GM12891 (cell line): ENCODE results near the gene TNS3.

ENCODE experiments used
- DNase-seq: peaks from one replicate; pipeline ENCODE4 v3.0.0; 2011; ENCODE audit warnings: low spot score; ENCODE audit not compliant: insufficient read length
- FAIRE-seq: peaks from 2 replicates; lab custom pipeline; 2011; peaks lifted over from hg19 to GRCh38; lab: Jason Lieb, UNC
- PAX5 ChIP-seq: IDR thresholded peaks from 2 replicates; pipeline ENCODE4 v1.6.1; 2011; ENCODE audit warnings: low read length, moderate library complexity, mild to moderate bottlenecking; ENCODE audit not compliant: insufficient read depth, severe bottlenecking
- POLR2A ChIP-seq: IDR thresholded peaks from 2 replicates; pipeline ENCODE4 v1.6.1; 2011; ENCODE audit warnings: low read depth, low read length, control low read depth
- POLR2AphosphoS5 ChIP-seq: IDR thresholded peaks from 2 replicates; pipeline ENCODE4 v1.6.1; 2011; ENCODE audit warnings: low read depth, low read length, control low read depth
- POU2F2 ChIP-seq: IDR thresholded peaks from 2 replicates; pipeline ENCODE4 v1.6.1; 2011; ENCODE audit warnings: low read depth, mild to moderate bottlenecking, control low read depth, low read length, moderate library complexity
- SPI1 ChIP-seq: IDR thresholded peaks from 2 replicates; pipeline ENCODE4 v1.6.1; 2011; ENCODE audit warnings: low read depth, low read length, control low read depth
- TAF1 ChIP-seq: IDR thresholded peaks from 2 replicates; pipeline ENCODE4 v1.6.1; 2011; ENCODE audit warnings: low read depth, low read length, control low read depth

The TNS3 gene

DNA sequence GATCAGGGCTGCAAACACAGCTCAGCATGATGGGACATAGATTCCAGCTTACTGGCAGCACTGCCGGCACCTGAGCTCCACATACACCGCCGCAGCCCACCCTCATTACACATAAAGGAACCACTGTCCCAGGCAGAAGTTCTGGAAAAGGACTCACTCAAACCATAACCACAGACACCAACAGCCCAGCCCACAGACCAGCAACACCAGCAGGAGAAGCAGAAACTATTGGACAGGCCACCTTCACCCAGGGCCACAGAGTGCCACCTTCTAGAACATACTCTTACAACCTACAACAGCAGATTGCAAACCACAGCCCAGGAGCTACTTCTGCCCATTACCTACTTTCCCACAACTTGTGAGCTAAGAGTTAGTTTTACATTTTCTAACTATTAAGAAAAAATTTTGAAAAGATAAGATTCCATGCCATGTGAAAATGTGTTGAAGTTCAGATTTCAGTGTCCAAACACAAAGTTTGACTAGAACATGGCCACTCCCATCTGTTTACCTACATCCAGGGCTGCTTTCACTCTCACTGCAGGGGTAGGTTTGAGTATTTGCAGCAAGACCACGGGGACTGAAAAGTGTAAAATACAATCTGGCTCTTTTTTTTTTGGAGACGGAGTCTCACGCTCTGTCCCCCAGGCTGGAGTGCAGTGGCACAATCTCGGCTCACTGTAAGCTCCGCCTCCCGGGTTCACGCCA, 153.0 kb downstream of the TNS3 start:
- FAIRE-seq (no peak), DNase-seq (no peak)
- TF ChIP-seq PAX5, result no peak
- TF ChIP-seq TAF1, result no peak
- no peak for TF ChIP-seq POU2F2
- TF ChIP-seq POLR2AphosphoS5, result no peak
- no peak for TF ChIP-seq SPI1
- no peak for TF ChIP-seq POLR2A

DNA sequence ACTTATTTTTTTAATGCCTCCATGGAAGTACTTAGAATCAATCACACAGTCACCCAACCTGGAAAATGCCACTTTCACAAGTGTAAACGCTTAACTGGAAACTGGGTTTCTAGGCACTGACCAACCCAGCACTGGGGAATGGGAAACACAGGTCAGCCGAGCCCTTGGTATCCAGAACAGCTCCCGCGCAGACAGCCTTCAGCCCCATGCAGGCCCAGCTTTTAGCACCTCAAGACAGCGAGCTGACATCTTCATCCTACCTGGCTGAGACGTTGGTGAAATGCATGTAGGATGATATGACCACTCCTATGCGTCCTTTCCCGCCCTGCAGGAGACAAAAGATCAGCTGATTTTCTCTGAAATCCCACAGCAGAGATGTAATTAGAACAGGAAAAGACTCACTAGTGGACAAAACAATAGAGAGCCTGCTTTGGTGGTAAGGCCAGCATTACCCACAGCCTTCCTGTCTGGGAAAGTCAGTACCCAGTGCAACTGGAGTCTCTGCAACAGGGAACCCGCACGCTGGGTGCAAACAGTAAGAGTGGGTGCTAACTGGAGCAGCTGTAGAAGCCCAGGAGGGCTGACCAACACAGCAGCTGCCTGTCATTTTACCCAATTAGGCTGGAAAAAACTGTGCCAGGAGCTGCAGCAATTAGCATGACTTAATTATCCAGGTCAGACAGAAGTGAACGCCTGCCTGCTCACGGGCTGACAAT, 153.7 kb downstream of the TNS3 start:
- DNase-seq, result no peak
- no peak for FAIRE-seq

DNA sequence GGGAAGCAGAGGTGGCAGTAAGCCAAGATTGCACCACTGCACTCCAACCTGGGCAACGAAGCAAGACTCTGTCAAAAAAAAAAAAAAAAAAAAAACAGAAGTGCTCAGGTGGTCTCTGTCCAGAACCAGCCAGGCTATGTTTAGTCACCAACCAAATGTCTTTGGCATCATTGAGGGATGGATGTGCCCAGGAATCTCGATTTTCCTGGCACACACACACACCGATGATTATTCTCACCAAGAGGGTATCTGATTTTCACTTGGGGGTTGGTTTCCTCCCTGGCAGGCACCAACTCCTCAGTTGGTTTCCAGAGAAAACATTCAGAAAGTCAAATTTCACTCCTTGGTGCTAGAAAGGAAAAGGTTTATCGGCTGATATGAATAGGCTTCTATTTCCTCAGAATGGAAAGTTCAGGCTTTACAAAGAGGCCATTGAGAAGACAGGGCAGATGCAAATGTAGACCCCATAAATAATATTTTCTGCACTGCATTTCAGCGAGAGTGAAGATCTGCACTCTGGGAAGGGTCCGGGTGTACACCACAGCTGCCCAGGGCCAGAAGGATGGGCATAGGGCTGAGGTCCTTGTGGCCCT, 154.8 kb downstream of the TNS3 start:
- FAIRE-seq (no peak), DNase-seq (no peak)
- TF ChIP-seq PAX5 (no peak), POLR2A (no peak), POU2F2 (no peak), POLR2AphosphoS5 (no peak), SPI1 (no peak), TAF1 (no peak)

More for the DNA sequence above, 153.7 kb downstream of the TNS3 start:
- no peak for TF ChIP-seq POLR2AphosphoS5
- TF ChIP-seq TAF1, result no peak
- TF ChIP-seq SPI1, result no peak
- no peak for TF ChIP-seq POLR2A
- no peak for TF ChIP-seq POU2F2
- TF ChIP-seq PAX5, result no peak

DNA sequence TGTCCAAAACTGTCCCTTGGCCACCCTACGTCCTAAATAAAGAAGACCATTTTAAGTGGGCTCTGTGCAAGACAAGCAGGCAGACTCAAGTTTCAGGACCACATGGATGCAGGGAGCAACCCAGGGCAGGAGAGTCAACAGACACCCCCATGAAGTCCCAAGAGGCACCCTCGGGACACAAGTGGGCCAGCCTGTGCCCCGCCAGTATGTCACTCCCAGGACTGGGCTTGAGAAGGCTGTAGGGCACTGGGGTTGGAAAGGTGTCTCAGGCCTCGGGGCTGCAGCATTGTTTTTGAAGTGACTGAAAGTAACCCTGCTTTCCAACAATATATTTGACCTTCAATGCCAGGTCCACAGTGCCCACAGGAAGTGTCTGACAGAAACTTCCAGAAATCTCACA, 157.4 kb downstream of the TNS3 start:
- DNase-seq (no peak), FAIRE-seq (no peak)
- no peak for TF ChIP-seq SPI1
- TF ChIP-seq POLR2A, result no peak
- no peak for TF ChIP-seq POLR2AphosphoS5
- no peak for TF ChIP-seq PAX5
- TF ChIP-seq POU2F2, result no peak
- no peak for TF ChIP-seq TAF1

DNA sequence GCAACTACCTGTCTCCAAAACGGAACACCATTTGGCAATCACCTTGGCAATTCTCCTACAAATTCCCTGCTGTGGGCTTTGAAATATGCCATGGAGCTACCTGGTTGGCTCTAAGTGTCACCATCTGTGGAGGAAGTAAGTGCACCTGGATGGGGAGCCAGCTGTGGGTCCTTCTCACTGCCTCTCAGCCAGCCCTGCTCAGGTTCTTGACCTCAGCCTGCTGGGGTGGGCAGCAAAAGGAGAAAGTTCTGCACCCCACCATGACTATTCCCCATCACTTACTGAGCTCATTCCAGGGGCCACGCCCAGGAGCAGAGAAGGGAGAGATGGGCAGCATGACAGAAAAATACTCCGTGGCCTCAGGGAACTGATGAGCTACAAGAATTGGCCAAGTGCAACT, 158.7 kb downstream of the TNS3 start:
- TF ChIP-seq POU2F2 (no peak), PAX5 (no peak), TAF1 (no peak), SPI1 (no peak)
- DNase-seq (no peak), FAIRE-seq (no peak)

DNA sequence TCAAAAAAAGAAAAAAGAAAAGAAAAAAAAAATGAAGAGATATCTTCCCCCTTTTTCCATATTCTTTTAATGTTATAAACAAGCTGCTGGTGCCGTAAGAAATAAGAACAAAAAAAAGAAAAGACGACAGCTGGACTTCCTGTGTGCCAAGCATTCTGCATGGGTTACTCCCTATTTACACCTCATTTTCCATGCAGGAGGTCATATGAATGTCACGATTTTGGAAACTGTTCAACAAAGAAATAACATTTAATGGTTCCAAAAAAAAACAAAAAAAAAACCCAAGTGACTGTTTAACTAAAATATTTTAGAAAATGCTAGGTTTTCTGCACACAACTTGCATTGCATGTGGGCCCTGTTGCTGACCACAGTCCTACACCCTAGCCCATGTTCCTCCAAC, 159.3 kb downstream of the TNS3 start:
- FAIRE-seq, result no peak
- TF ChIP-seq PAX5, result no peak
- no peak for TF ChIP-seq POU2F2
- TF ChIP-seq TAF1, result no peak
- no peak for TF ChIP-seq POLR2AphosphoS5
- no peak for TF ChIP-seq SPI1
- no peak for TF ChIP-seq POLR2A
- no peak for DNase-seq

DNA sequence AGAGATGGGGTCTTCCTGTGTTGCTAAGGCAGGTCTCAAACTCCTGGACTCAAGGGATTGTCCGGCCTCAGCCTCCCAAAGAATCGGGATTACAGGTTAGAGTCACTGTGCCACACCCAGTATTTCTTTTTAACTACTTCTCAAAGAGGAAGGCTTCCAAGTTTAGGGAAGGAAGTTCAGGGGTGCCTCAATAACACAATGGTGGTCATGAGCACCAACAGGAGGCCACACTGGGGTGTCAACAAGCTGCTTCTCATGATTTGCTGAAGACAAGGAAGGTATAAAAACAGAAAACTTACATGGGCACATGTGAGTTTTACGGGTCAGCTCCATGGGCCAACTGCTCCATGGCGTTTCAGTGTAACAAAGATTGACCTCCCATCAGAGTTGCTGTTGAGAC, 160.5 kb downstream of the TNS3 start:
- no peak for DNase-seq
- no peak for TF ChIP-seq TAF1
- TF ChIP-seq POU2F2, result no peak
- no peak for TF ChIP-seq POLR2AphosphoS5
- no peak for TF ChIP-seq PAX5
- TF ChIP-seq SPI1, result no peak
- TF ChIP-seq POLR2A, result no peak
- FAIRE-seq, result no peak

DNA sequence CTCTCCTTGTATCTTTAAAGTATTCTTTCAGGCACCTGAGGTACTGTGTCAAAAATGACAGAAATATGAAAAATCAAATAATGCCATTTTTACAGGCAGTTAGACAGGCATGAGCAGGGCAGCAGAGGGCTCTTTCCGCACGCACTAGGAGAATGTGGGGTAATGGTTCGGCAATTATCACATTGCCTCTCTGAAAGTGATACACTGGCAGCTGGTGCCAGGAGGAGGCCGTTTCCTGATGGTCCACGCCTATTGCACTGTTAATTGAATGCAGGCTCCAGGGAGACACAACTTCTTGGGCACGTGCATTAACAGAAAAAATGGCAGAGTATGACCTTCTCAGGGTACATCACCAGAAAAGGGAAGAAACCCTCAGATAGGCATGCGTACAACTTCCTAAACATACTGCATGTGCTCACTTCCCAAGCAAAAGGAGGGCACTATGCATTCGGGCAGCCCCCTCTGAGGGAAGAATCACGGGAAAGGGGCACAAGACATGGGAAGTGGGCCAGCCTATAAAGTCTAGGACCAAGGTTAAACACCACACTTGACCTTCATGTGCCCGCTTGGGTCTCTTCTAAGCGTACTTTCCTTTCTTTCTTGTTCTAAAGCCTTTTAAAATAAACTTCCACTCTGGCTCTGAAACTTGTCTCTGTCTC, 161.7 kb downstream of the TNS3 start:
- no peak for FAIRE-seq
- TF ChIP-seq SPI1 (no peak), PAX5 (no peak), POU2F2 (no peak), TAF1 (no peak), POLR2AphosphoS5 (no peak), POLR2A (no peak)
- DNase-seq, result no peak

DNA sequence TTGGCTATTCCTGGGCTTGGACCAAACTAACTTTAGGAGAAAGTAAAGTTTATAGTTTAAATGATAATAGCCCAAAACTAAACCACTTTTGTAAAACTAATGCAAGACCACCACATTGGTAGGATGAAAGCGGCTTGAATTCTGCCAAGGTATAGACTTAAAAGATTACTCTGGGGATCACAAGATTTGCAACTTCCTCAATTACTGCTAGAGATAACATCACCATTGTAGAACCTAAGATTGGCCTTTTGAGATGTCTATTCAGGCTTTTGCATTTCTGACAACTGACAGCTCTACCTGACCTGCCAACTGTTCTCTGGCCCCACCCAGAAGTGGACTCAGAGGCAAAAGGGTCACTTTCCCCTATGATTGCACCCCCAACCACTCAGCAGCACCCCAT, 162.4 kb downstream of the TNS3 start:
- DNase-seq (no peak), FAIRE-seq (no peak)
- TF ChIP-seq POLR2AphosphoS5, result no peak
- no peak for TF ChIP-seq POU2F2
- no peak for TF ChIP-seq SPI1
- no peak for TF ChIP-seq POLR2A
- TF ChIP-seq PAX5, result no peak
- TF ChIP-seq TAF1, result no peak
